Lung (tissue), 12 donors: ENCODE data around the gene UXS1. TPM values are rescaled to one million over a fixed set of nuclear protein-coding genes. Genes with fewer than 3 reads are reported as not detected.

Experiments used
- ATAC-seq: fragments of 200-7000 bp; cut with Tn5 transposase; one replicate; pipeline ENCODE4 v1.9.1; 2020; ENCODE audit warnings: moderate number of reproducible peaks; ENCODE audit not compliant: insufficient read depth, low FRiP score
- DNase-seq, 3 donors: peaks; one replicate each; pipeline ENCODE4 v3.0.0-alpha.2; 2013 to 2017
- H3K27ac ChIP-seq, 2 donors: one replicate each; pipeline ENCODE4 v1.5.1; 2013; ENCODE audit warnings: mild to moderate bottlenecking in 2 of 2, moderate library complexity in 2 of 2, control low read depth in 1 of 2, inconsistent platforms in 1 of 2, low read depth in 1 of 2, low read length in 1 of 2
- H3K27me3 ChIP-seq, 3 donors: one replicate each; pipeline ENCODE4 v1.5.1; 2013; ENCODE audit warnings: low read length in 2 of 3; ENCODE audit not compliant: control insufficient read depth in 3 of 3, insufficient read depth in 3 of 3
- H3K36me3 ChIP-seq, 4 donors: one replicate each; pipeline ENCODE4 v1.5.1; 2013; ENCODE audit warnings: low read length in 4 of 4, mild to moderate bottlenecking in 1 of 4, moderate library complexity in 1 of 4; ENCODE audit not compliant: control insufficient read depth in 4 of 4, insufficient read depth in 4 of 4
- H3K4me1 ChIP-seq, 5 donors: one replicate each; pipeline ENCODE4 v1.5.1; 2013; ENCODE audit warnings: low read length in 5 of 5, mild to moderate bottlenecking in 2 of 5, moderate library complexity in 1 of 5; ENCODE audit not compliant: control insufficient read depth in 5 of 5, insufficient read depth in 5 of 5
- H3K4me3 ChIP-seq: one replicate; pipeline ENCODE4 v1.5.1; 2013; ENCODE audit warnings: mild to moderate bottlenecking, control low read depth, moderate library complexity
- H3K9ac ChIP-seq, 2 donors: one replicate each; pipeline ENCODE4 v1.5.1; 2013; ENCODE audit warnings: low read length in 2 of 2, control low read depth in 1 of 2; ENCODE audit not compliant: insufficient read depth in 1 of 2
- H3K9me3 ChIP-seq, 4 donors: one replicate each; pipeline ENCODE4 v1.5.1; 2013; ENCODE audit warnings: low read length in 3 of 4, mild to moderate bottlenecking in 1 of 4, moderate library complexity in 1 of 4; ENCODE audit not compliant: control insufficient read depth in 4 of 4, insufficient read depth in 3 of 4
- CTCF ChIP-seq: IDR thresholded peaks from 2 replicates; pipeline ENCODE4 v1.5.1; 2012; ENCODE audit warnings: mild to moderate bottlenecking; ENCODE audit errors: control extremely low read depth, extremely low read depth
- WGBS, 2 donors: extraction: QIAGEN DNeasy Blood & Tissue Kit; methylation state at CpG; one replicate each; pipeline ENCODE4 v1.1.7; 2013; 5-methylcytosine and 5-hydroxymethylcytosine counted together
- polyA plus RNA-seq, 2 donors: library from polyadenylated mRNA; stranded (reverse); fragments of 200-250 nt; gene quantifications; one replicate each; pipeline ENCODE4 v1.2.1, GENCODE V29; 2013
- total RNA-seq, 2 donors: library from RNA; depleted of rRNA in 1 of 2; stranded (reverse); fragments of >200 nt in 1 of 2; gene quantifications; one replicate each; pipeline ENCODE4 v1.2.1, GENCODE V29; 2014 to 2021
- donor health status: control.
- donor health status: control.
- donor health status: Bipolar disorder and iron deficiency.
- donor health status: healthy.
- donor health status: DM: yes; HTN: yes; CAD: no.

The UXS1 gene
- total and polyA plus RNA-seq, 4 donors, result 24.6 to 96.5 (median 43.1) TPM

GRCh38 chr2:106129150-106129549 is 65.0 kb downstream of the UXS1 start:
- TF ChIP-seq CTCF, result no peak

GRCh38 chr2:106127776-106128268 is 66.3 kb downstream of the UXS1 start:
- 96 to 97% methylated on average over 10 of the region's 10 CpGs for whole genome bisulfite sequencing, 2 donors
- TF ChIP-seq CTCF, result no peak
- Histone ChIP-seq H3K27me3 (no peaks in the 10 kb centered on the region), H3K9ac (no peak overlapping the region), H3K9me3 (no peaks in the 10 kb centered on the region), H3K27ac (no peak overlapping the region), H3K4me3 (no peak overlapping the region), H3K4me1 (peaks cover 0 to 4% (median 0%) of the 10 kb centered on the region in 5 donors), H3K36me3 (peaks cover 0 to 15% (median 11%) of the 10 kb centered on the region in 4 donors)
- DNase-seq (no peak), ATAC-seq (no peak)

More at GRCh38 chr2:106129150-106129549, 65.0 kb downstream of the UXS1 start:
- DNase-seq, result no peak
- Histone ChIP-seq H3K36me3 (peaks cover 0 to 15% (median 9%) of the 10 kb centered on the region in 4 donors), H3K27ac (no peak overlapping the region), H3K9ac (no peak overlapping the region), H3K4me3 (no peak overlapping the region), H3K27me3 (no peaks in the 10 kb centered on the region), H3K4me1 (peaks cover 0 to 4% (median 0%) of the 10 kb centered on the region in 5 donors), H3K9me3 (no peaks in the 10 kb centered on the region)
- WGBS, 2 donors, result 92 to 95% methylated on average over 2 of the region's 2 CpGs
- ATAC-seq, result no peak

- no peak for TF ChIP-seq CTCF
- H3K4me3 ChIP-seq, result no peak overlapping the region
- H3K4me1 ChIP-seq, result peaks cover 0 to 4% (median 0%) of the 10 kb centered on the region in 5 donors
- H3K27me3 ChIP-seq, result no peaks in the 10 kb centered on the region
- H3K27ac ChIP-seq, result no peak overlapping the region
- DNase-seq (no peak), ATAC-seq (no peak)
- H3K9me3 ChIP-seq, result no peaks in the 10 kb centered on the region
- H3K36me3 ChIP-seq, result peaks cover 0 to 16% (median 13%) of the 10 kb centered on the region in 4 donors
- no peak overlapping the region for H3K9ac ChIP-seq
- WGBS, 2 donors, result 93 to 96% methylated on average over 5 of the region's 5 CpGs
These were observed 66.8 kb downstream of the UXS1 start for GRCh38 chr2:106127282-106127771.
